H9 (cell line): ENCODE results near the gene SSNA1. TPM values are rescaled to one million over a fixed set of nuclear protein-coding genes. Genes with fewer than 3 reads are reported as not detected.

Experiments
- DNase-seq: peaks from one replicate; pipeline ENCODE4 v3.0.0-alpha.2; 2017
- H2AFZ ChIP-seq: one replicate; pipeline ENCODE4 v1.6.1; 2013; ENCODE audit warnings: mild to moderate bottlenecking, low read length, control low read depth, moderate library complexity
- H2AK5ac ChIP-seq: 2 replicates; pipeline ENCODE4 v1.6.1; 2013; ENCODE audit warnings: low read length, control low read depth, mixed read lengths; ENCODE audit not compliant: insufficient read length
- H2BK120ac ChIP-seq: one replicate; pipeline ENCODE4 v1.6.1; 2013; ENCODE audit warnings: low read depth, mild to moderate bottlenecking, low read length, control low read depth, inconsistent platforms; ENCODE audit not compliant: poor library complexity, severe bottlenecking
- H2BK12ac ChIP-seq: 2 replicates; pipeline ENCODE4 v1.6.1; 2013; ENCODE audit warnings: low read length, control low read depth, mixed read lengths, low read depth; ENCODE audit not compliant: insufficient read length
- H2BK15ac ChIP-seq: 2 replicates; pipeline ENCODE4 v1.6.1; 2013; ENCODE audit warnings: low read depth, low read length, control low read depth
- H2BK20ac ChIP-seq: one replicate; pipeline ENCODE4 v1.6.1; 2013; ENCODE audit warnings: low read depth, mild to moderate bottlenecking, low read length, control low read depth, inconsistent platforms; ENCODE audit not compliant: poor library complexity, severe bottlenecking
- H2BK5ac ChIP-seq: 2 replicates; pipeline ENCODE4 v1.6.1; 2013; ENCODE audit warnings: low read length, control low read depth, mixed read lengths; ENCODE audit not compliant: insufficient read length
- H3K14ac ChIP-seq: 2 replicates; pipeline ENCODE4 v1.6.1; 2013; ENCODE audit warnings: low read length, control low read depth; ENCODE audit not compliant: insufficient read depth
- H3K18ac ChIP-seq: 2 replicates; pipeline ENCODE4 v1.6.1; 2013; ENCODE audit warnings: low read depth, mild to moderate bottlenecking, mixed read lengths, low read length, control low read depth; ENCODE audit not compliant: insufficient read length
- H3K23ac ChIP-seq: 2 replicates; pipeline ENCODE4 v1.6.1; 2013; ENCODE audit warnings: low read length, control low read depth, mixed read lengths, low read depth; ENCODE audit not compliant: insufficient read length
- H3K23me2 ChIP-seq: 2 replicates; pipeline ENCODE4 v1.6.1; 2013; ENCODE audit warnings: low read depth, mild to moderate bottlenecking, mixed read lengths, low read length, control low read depth; ENCODE audit not compliant: insufficient read length, poor library complexity, severe bottlenecking
- H3K27ac ChIP-seq: 2 replicates; pipeline ENCODE4 v1.5.1; 2013; ENCODE audit warnings: low read length, control low read depth, mixed read lengths, low read depth; ENCODE audit not compliant: insufficient read length
- H3K27me3 ChIP-seq: 2 replicates; pipeline ENCODE4 v1.6.1; 2013; ENCODE audit warnings: low read length, control low read depth, inconsistent platforms; ENCODE audit not compliant: insufficient read depth
- H3K4ac ChIP-seq: 2 replicates; pipeline ENCODE4 v1.6.1; 2013; ENCODE audit warnings: low read depth, mild to moderate bottlenecking, control low read depth, inconsistent platforms, low read length, moderate library complexity
- H3K4me1 ChIP-seq: 2 replicates; pipeline ENCODE4 v1.6.1; 2013; ENCODE audit warnings: low read length, control low read depth, inconsistent platforms; ENCODE audit not compliant: insufficient read depth
- H3K4me2 ChIP-seq: 2 replicates; pipeline ENCODE4 v1.6.1; 2013; ENCODE audit warnings: low read length, control low read depth, mixed read lengths; ENCODE audit not compliant: insufficient read length, insufficient read depth
- H3K56ac ChIP-seq: 2 replicates; pipeline ENCODE4 v1.6.1; 2013; ENCODE audit warnings: low read depth, mild to moderate bottlenecking, mixed read lengths, low read length, control low read depth; ENCODE audit not compliant: insufficient read length
- H3K79me1 ChIP-seq: 2 replicates; pipeline ENCODE4 v1.6.1; 2013; ENCODE audit warnings: low read depth, mild to moderate bottlenecking, moderate library complexity, low read length, control low read depth, inconsistent platforms; ENCODE audit not compliant: insufficient read depth, poor library complexity, severe bottlenecking
- H3K79me2 ChIP-seq: 2 replicates; pipeline ENCODE4 v1.6.1; 2013; ENCODE audit warnings: low read length, control low read depth, inconsistent platforms; ENCODE audit not compliant: insufficient read depth
- H3K9ac ChIP-seq: 2 replicates; pipeline ENCODE4 v1.6.1; 2013; ENCODE audit warnings: low read length, control low read depth, mixed read lengths; ENCODE audit not compliant: insufficient read length; ENCODE audit errors: extremely low read depth
- H3K9me3 ChIP-seq: one replicate; pipeline ENCODE4 v1.6.1; 2013; ENCODE audit warnings: low read depth, low read length, inconsistent platforms; ENCODE audit not compliant: control insufficient read depth
- H3T11ph ChIP-seq: one replicate; pipeline ENCODE4 v1.6.1; 2013; ENCODE audit warnings: mild to moderate bottlenecking, low read length, control low read depth, inconsistent platforms
- H4K20me1 ChIP-seq: one replicate; pipeline ENCODE4 v1.6.1; 2013; ENCODE audit not compliant: control insufficient read depth, insufficient read length, insufficient read depth
- H4K5ac ChIP-seq: 2 replicates; pipeline ENCODE4 v1.6.1; 2013; ENCODE audit warnings: low read depth, mild to moderate bottlenecking, mixed read lengths, low read length, control low read depth; ENCODE audit not compliant: insufficient read length
- H4K8ac ChIP-seq: replicated peaks from 2 replicates; pipeline ENCODE4 v1.6.1; 2013; ENCODE audit warnings: low read length, control low read depth, mixed read lengths, low read depth; ENCODE audit not compliant: insufficient read length
- H4K91ac ChIP-seq: 2 replicates; pipeline ENCODE4 v1.6.1; 2013; ENCODE audit warnings: low read depth, mild to moderate bottlenecking, moderate library complexity, mixed read lengths, low read length, control low read depth; ENCODE audit not compliant: insufficient read length
- H3K27ac Mint-ChIP-seq, 3 experiments: 2 replicates in 2 of 3; 3 replicates in 1 of 3; pipeline ENCODE4 v1.8.0; 2020 to 2021; ENCODE audit warnings: mixed read lengths in 3 of 3, mild to moderate bottlenecking in 1 of 3, moderate library complexity in 1 of 3
- H3K27me3 Mint-ChIP-seq: 2 replicates; pipeline ENCODE4 v1.8.0; 2021; ENCODE audit warnings: low read depth, mild to moderate bottlenecking, moderate library complexity, mixed read lengths
- H3K36me3 Mint-ChIP-seq, 3 experiments: 2 replicates in 2 of 3; 3 replicates in 1 of 3; pipeline ENCODE4 v1.8.0; 2020 to 2021; ENCODE audit warnings: low read depth in 3 of 3, mixed read lengths in 3 of 3; ENCODE audit not compliant: insufficient read depth in 1 of 3
- H3K4me1 Mint-ChIP-seq, 2 experiments: 2 replicates each; pipeline ENCODE4 v1.8.0; 2020; ENCODE audit warnings: mixed read lengths in 2 of 2
- H3K4me3 Mint-ChIP-seq, 2 experiments: 2 replicates in 1 of 2; 3 replicates in 1 of 2; pipeline ENCODE4 v1.8.0; 2020 to 2021; ENCODE audit warnings: mild to moderate bottlenecking in 2 of 2, mixed read lengths in 2 of 2, moderate library complexity in 1 of 2
- H3K9me3 Mint-ChIP-seq, 2 experiments: 2 replicates in 1 of 2; 3 replicates in 1 of 2; pipeline ENCODE4 v1.8.0; 2020; ENCODE audit warnings: mild to moderate bottlenecking in 2 of 2, mixed read lengths in 2 of 2, moderate library complexity in 1 of 2
- WGBS: extraction: QIAGEN DNeasy Blood & Tissue Kit; methylation state at CpG from one replicate; pipeline ENCODE4 v1.1.7; 2013; ENCODE audit warnings: missing lambda C conversion rate, low lambda C conversion rate, mixed read lengths; ENCODE audit not compliant: insufficient read length; ENCODE audit errors: extremely low coverage; 5-methylcytosine and 5-hydroxymethylcytosine counted together
- total RNA-seq: library from RNA; stranded (reverse); gene quantifications from 2 replicates; pipeline ENCODE4 v1.2.1, GENCODE V29; 2021
- TF ChIP-seq, protein P1 (sequence below): fragments of 200-600 bp; sonication (generic); conservative IDR thresholded peaks from 3 replicates; pipeline ENCODE4 v1.8.0; 2021; ENCODE audit warnings: antibody characterized with exemption, mild to moderate bottlenecking

SSNA1 gene
- total RNA-seq, 1 experiment from 2014 or later, result 69.2 TPM

- Histone ChIP-seq H3K9me3 (no peaks in the 10 kb centered on the region), H3K14ac (no peak overlapping the region), H3T11ph (no peak overlapping the region), H3K27me3 (no peaks in the 10 kb centered on the region), H3K23me2 (peaks cover 12% of the 10 kb centered on the region), H2AK5ac (no peak overlapping the region), H2AFZ (no peak overlapping the region), H2BK20ac (no peak overlapping the region), H3K79me1 (no peaks in the 10 kb centered on the region), H3K18ac (no peak overlapping the region), H4K20me1 (no peaks in the 10 kb centered on the region), H3K23ac (no peak overlapping the region), H3K27ac (no peak overlapping the region), H2BK120ac (no peak overlapping the region), H4K91ac (no peak overlapping the region), H3K9ac (no peak overlapping the region), H3K4me1 (no peaks in the 10 kb centered on the region; the same call in 1 of the 2 replicates), H2BK15ac (no peak overlapping the region), H3K4me2 (no peak overlapping the region), H3K79me2 (no peaks in the 10 kb centered on the region), H3K4ac (no peak overlapping the region), H4K5ac (no peak overlapping the region), H4K8ac (no peak overlapping the region), H2BK12ac (no peak overlapping the region), H3K56ac (no peak overlapping the region), H2BK5ac (no peak overlapping the region)
- Mint-ChIP-seq H3K36me3 (peaks cover 3 to 19% (median 5%) of the 10 kb centered on the region in 3 experiments; a peak in 3 of 7 replicates), H3K4me3 (no peak overlapping the region; a peak in 1 of 5 replicates), H3K27ac (0 out of 7 replicates have a peak overlapping the region, but pooled peaks of 1 of the 3 experiments have one; percentile 57), H3K9me3 (no peaks in the 10 kb centered on the region), H3K27me3 (no peaks in the 10 kb centered on the region), H3K4me1 (peaks cover 4 to 8% of the 10 kb centered on the region in 2 experiments)
- TF ChIP-seq, protein P1, sequence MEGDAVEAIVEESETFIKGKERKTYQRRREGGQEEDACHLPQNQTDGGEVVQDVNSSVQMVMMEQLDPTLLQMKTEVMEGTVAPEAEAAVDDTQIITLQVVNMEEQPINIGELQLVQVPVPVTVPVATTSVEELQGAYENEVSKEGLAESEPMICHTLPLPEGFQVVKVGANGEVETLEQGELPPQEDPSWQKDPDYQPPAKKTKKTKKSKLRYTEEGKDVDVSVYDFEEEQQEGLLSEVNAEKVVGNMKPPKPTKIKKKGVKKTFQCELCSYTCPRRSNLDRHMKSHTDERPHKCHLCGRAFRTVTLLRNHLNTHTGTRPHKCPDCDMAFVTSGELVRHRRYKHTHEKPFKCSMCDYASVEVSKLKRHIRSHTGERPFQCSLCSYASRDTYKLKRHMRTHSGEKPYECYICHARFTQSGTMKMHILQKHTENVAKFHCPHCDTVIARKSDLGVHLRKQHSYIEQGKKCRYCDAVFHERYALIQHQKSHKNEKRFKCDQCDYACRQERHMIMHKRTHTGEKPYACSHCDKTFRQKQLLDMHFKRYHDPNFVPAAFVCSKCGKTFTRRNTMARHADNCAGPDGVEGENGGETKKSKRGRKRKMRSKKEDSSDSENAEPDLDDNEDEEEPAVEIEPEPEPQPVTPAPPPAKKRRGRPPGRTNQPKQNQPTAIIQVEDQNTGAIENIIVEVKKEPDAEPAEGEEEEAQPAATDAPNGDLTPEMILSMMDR, result no peak
- DNase-seq, result no peak
- whole genome bisulfite sequencing, result no CpG with 5 or more reads among the region's 12 CpGs
These were observed 30.3 kb downstream of the SSNA1 start for GRCh38 chr9:137218754-137219271.
